Fibroblast of pulmonary artery (primary cell): ENCODE measurements around the gene AR.

ENCODE experiments used
- DNase-seq: peaks from one replicate; pipeline ENCODE4 v3.0.0-alpha.2; 2010; ENCODE audit warnings: low read depth
- H3K4me3 ChIP-seq: replicated peaks from 2 replicates; pipeline ENCODE4 v1.5.1; 2011; ENCODE audit warnings: low read depth, mild to moderate bottlenecking, control low read depth, low read length, moderate library complexity
- CTCF ChIP-seq: IDR thresholded peaks from 2 replicates; pipeline ENCODE4 v1.5.1; 2011; ENCODE audit warnings: mild to moderate bottlenecking, control low read depth, low read length, inconsistent platforms; ENCODE audit errors: missing control alignments

Gene AR

GRCh38 chrX:67564475-67564874 is 20.7 kb downstream of the AR start:
- no peak for DNase-seq
- no peak overlapping the region for H3K4me3 ChIP-seq
- no peak for TF ChIP-seq CTCF

- DNase-seq, result no peak
- TF ChIP-seq CTCF, result no peak
- H3K4me3 ChIP-seq, result no peak overlapping the region
These were observed 24.9 kb downstream of the AR start for GRCh38 chrX:67568769-67569168.

DNA sequence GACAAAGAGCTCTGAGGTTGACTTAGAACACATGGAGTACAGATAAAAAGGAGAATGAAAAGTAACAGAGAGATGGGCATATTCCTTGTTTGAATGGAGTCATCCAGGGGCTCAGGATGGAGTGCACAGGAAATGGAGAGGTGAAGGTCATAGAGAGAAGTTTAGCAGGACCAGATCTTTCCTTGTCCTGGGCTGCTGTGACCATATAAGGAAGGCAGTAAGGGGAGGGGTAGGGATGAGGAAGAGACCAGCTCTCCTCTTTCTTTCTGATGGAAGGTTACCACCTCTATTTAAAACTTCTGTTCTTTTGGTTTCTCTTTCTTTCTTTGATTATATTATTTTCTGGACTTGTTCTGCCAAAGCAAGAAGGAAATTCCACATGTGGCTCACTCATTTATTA is 27.0 kb downstream of the AR start:
- no peak for DNase-seq
- no peak overlapping the region for H3K4me3 ChIP-seq
- TF ChIP-seq CTCF, result no peak

GRCh38 chrX:67574696-67575095 is 30.9 kb downstream of the AR start:
- TF ChIP-seq CTCF, result no peak
- peak; percentile 24 for DNase-seq
- no peak overlapping the region for H3K4me3 ChIP-seq

DNA sequence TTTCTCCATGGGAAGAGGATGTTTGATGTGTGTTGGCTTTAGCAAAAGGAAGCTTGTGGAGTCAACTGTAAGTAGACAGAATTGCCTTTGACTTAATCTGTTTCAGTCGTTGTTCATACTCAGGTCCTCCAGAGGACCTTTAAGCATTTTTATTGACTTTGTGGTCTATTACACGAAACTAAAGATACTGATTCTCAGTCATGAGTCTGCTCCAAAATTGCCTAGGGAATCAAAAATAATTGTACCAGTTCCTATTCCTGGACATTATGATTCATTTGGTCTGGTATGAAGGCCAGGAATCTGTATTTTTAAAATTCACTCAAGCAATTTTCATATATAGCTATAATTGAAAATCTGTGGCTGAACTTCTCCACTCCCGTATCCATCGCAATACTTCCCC is 38.6 kb downstream of the AR start:
- no peak overlapping the region for H3K4me3 ChIP-seq
- TF ChIP-seq CTCF, result no peak
- DNase-seq, result no peak

- DNase-seq, result no peak
- TF ChIP-seq CTCF, result no peak
These were observed 39.4 kb downstream of the AR start for GRCh38 chrX:67583171-67583570.

DNA sequence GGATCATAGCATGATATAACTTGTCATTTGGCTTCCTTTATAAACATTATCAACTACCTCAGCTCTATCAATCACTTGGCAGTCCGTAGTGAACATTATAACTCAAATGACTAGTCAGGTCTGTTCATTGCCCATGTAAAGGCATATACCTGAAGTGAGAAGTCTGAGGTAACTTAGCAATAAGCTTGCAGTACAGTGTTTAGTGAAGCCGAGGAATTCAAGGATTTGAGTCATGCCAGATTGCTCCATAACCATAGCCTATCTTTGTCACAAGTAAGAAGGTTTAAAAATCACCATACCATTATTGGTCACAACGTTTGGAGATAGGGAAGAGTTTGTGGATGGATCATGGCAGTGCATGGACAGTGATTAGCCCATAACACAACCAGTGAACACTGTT is 41.6 kb downstream of the AR start:
- peak; percentile 5 for DNase-seq
- no peak for TF ChIP-seq CTCF
- H3K4me3 ChIP-seq, result no peak overlapping the region

More at GRCh38 chrX:67583171-67583570, 39.4 kb downstream of the AR start:
- H3K4me3 ChIP-seq, result no peak overlapping the region
